MG63 (cell line): ENCODE data around the gene SLC39A11. TPM values are rescaled to one million over a fixed set of nuclear protein-coding genes. Genes with fewer than 3 reads are reported as not detected.
"Not testable (repeated sequence)": the region's sequence is repeated elsewhere in the genome, so short reads cannot be mapped to it uniquely, and the experiment has no call there.

Experiments
- DNase-seq: peaks from one replicate; pipeline ENCODE4 v3.0.0-alpha.2; 2020
- H3K27me3 ChIP-seq: fragments of 250-450 bp; sonication (Bioruptor Pico); 2 replicates; pipeline ENCODE4 v1.5.1; 2020; ENCODE audit warnings: mild to moderate bottlenecking, moderate library complexity
- H3K36me3 ChIP-seq: fragments of 250-450 bp; sonication (Bioruptor Pico); 2 replicates; pipeline ENCODE4 v1.5.1; 2020; ENCODE audit warnings: mild to moderate bottlenecking, moderate library complexity
- H3K4me3 ChIP-seq: fragments of 250-450 bp; sonication (Bioruptor Pico); 2 replicates; pipeline ENCODE4 v1.5.1; 2020; ENCODE audit warnings: mild to moderate bottlenecking, moderate library complexity
- H3K9me3 ChIP-seq: fragments of 250-450 bp; sonication (Bioruptor Pico); 2 replicates; pipeline ENCODE4 v1.5.1; 2020; ENCODE audit warnings: mild to moderate bottlenecking, moderate library complexity
- total RNA-seq: library from RNA; depleted of rRNA; stranded (reverse); fragments of >200 nt; shearing (Covaris generic); gene quantifications from 2 replicates; pipeline ENCODE4 v1.2.3, GENCODE V29; 2014; ENCODE audit warnings: low replicate concordance

The SLC39A11 gene
- total RNA-seq, 1 experiment from 2014 or later, result 13.7 TPM

- no peaks in the 10 kb centered on the region for H3K9me3 ChIP-seq
- H3K4me3 ChIP-seq, result no peak overlapping the region
- H3K36me3 ChIP-seq, result no peaks in the 10 kb centered on the region
- no peaks in the 10 kb centered on the region for H3K27me3 ChIP-seq
- DNase-seq, result no peak
Measured at GRCh38 chr17:72943826-72944689, 148.4 kb downstream of the SLC39A11 start.

DNA sequence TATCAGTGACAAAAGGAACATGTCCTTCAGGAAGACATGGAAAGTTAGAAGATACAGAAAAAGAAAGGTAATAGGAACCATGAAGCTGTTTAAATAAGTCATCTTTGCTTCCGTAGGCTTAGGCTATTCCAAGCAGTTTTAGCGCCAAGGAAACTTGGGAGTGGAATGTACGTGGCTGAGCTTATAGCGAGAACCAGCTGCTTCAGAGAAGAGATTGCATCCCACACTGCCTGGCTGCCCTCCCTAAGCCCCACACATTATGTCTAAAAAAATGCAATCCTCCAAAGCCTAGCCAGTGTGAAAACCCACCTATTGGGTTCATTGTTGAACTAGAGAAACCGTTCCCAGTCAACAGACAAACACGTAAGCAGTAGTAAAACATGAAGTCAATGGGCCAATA, 149.9 kb downstream of the SLC39A11 start:
- no peaks in the 10 kb centered on the region for H3K27me3 ChIP-seq
- no peaks in the 10 kb centered on the region for H3K36me3 ChIP-seq
- DNase-seq, result no peak
- H3K9me3 ChIP-seq, result no peaks in the 10 kb centered on the region
- no peak overlapping the region for H3K4me3 ChIP-seq

- no peak for DNase-seq
- no peak overlapping the region for H3K4me3 ChIP-seq
- no peaks in the 10 kb centered on the region for H3K27me3 ChIP-seq
- H3K9me3 ChIP-seq, result no peaks in the 10 kb centered on the region
- no peaks in the 10 kb centered on the region for H3K36me3 ChIP-seq
Measured at GRCh38 chr17:72940496-72940895, 152.0 kb downstream of the SLC39A11 start.

DNA sequence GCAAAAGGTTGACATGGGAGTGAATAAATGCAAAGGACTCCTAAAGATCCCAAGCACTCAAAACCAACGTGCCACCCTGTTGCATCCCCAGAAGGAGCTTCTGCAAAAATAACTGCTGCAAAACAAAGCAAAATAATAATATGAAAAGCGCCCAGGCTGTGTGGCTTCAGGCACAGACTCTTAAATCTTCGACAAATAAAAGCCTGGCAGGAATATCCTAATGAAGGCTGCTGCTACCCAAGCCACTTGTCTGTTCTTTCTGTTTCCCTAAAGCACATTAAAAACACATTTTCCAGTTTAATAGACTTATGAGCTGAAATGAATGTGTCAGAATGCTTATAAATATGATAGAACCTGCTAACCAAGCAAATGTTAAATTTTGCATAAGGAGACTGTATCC, 154.0 kb downstream of the SLC39A11 start:
- DNase-seq, result no peak
- Histone ChIP-seq H3K36me3 (no peaks in the 10 kb centered on the region), H3K27me3 (no peaks in the 10 kb centered on the region), H3K4me3 (no peak overlapping the region), H3K9me3 (no peaks in the 10 kb centered on the region)

- H3K36me3 ChIP-seq, result no peaks in the 10 kb centered on the region
- no peaks in the 10 kb centered on the region for H3K27me3 ChIP-seq
- no peak overlapping the region for H3K4me3 ChIP-seq
- DNase-seq, result no peak
- no peaks in the 10 kb centered on the region for H3K9me3 ChIP-seq
Measured at GRCh38 chr17:72937707-72938106, 154.8 kb downstream of the SLC39A11 start.

DNA sequence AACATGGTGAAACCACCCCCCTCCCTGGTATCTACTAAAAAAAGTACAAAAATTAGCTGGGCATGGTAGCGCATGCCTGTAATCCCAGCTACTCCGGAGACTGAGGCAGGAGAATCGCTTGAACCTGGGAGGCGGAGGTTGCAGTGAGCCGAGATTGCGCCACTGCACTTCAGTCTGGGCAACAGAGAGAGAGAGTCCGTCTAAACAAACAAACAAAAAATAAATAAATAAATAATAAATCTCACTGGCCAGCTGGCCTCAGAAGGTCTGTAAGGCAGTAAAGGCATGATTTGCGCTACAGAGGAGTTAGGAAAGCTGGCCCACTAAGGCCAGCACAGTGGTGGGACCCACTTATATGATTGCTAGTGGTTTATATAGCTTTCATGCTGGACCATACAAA, 155.2 kb downstream of the SLC39A11 start:
- H3K4me3 ChIP-seq, DNase-seq, H3K27me3 ChIP-seq, H3K36me3 ChIP-seq, H3K9me3 ChIP-seq: not testable (repeated sequence)

DNA sequence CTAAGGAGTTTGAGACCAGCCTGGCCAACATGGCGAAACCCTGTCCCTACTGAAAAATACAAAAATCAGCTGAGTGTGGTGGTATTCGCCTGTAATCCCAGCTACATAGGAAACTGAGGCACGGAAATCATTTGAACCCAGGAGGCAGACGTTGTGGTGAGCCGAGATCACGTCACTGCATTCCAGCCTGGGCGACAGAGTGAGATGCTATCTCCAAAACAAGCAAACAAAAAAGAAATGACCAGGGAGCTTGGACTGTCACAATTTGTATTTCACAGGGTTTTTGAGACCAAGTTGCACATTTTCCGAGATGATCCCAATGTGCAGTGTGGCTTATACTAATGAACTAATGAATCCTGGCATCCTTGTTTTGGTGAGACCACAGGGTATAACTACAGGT, 156.5 kb downstream of the SLC39A11 start:
- DNase-seq, result no peak
- no peaks in the 10 kb centered on the region for H3K27me3 ChIP-seq
- H3K9me3 ChIP-seq, result no peaks in the 10 kb centered on the region
- no peaks in the 10 kb centered on the region for H3K36me3 ChIP-seq
- no peak overlapping the region for H3K4me3 ChIP-seq

- DNase-seq, result no peak
- H3K36me3 ChIP-seq, result no peaks in the 10 kb centered on the region
- no peaks in the 10 kb centered on the region for H3K27me3 ChIP-seq
Measured at GRCh38 chr17:72934927-72935326, 157.6 kb downstream of the SLC39A11 start.

DNA sequence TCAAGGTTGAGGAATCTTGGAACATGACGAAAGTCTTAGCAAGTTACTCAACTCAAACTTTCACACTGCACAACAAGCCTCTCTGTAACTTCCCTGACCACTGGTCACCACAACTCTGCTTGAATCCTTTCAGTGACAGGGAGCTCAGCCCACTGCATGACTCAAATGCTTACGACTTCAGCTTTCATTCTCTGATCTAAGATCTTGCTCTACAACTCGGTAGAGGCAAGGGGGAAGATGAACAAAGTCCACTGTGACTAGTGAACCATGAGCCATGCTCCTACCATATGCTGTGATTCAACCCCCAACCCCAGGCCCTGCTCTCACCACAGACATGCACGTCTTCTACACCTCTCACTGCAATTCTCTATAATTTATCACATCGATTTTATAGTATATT, 160.9 kb downstream of the SLC39A11 start:
- no peaks in the 10 kb centered on the region for H3K27me3 ChIP-seq
- H3K4me3 ChIP-seq, result no peak overlapping the region
- no peaks in the 10 kb centered on the region for H3K9me3 ChIP-seq
- no peaks in the 10 kb centered on the region for H3K36me3 ChIP-seq
- DNase-seq, result no peak

More at GRCh38 chr17:72934927-72935326, 157.6 kb downstream of the SLC39A11 start:
- H3K9me3 ChIP-seq, result no peaks in the 10 kb centered on the region
- H3K4me3 ChIP-seq, result no peak overlapping the region

DNA sequence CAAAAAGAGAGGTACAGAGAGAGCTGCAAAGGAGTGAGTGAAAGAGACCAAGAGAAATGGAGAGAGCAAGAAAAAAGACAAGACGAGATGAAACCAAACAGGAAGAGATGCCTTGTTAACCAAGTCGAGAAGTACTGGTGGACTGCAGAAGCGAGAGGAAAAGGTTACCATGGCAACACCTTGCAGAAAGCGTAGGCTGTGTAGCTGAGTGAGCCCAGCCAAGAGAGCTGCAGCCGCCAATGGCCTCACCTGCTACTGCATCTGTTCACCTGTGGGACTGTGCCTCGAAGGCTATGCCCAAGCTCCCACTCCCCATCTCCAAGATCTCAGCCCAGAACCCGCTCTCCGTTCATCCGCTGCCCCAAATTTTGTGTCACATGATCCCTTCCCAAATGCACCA, 161.3 kb downstream of the SLC39A11 start:
- no peak for DNase-seq
- Histone ChIP-seq H3K9me3 (no peaks in the 10 kb centered on the region), H3K27me3 (no peaks in the 10 kb centered on the region), H3K4me3 (no peak overlapping the region), H3K36me3 (no peaks in the 10 kb centered on the region)

- no peak for DNase-seq
- Histone ChIP-seq H3K9me3 (no peaks in the 10 kb centered on the region), H3K36me3 (no peaks in the 10 kb centered on the region), H3K4me3 (no peak overlapping the region), H3K27me3 (no peaks in the 10 kb centered on the region)
Measured at GRCh38 chr17:72930031-72930430, 162.5 kb downstream of the SLC39A11 start.

DNA sequence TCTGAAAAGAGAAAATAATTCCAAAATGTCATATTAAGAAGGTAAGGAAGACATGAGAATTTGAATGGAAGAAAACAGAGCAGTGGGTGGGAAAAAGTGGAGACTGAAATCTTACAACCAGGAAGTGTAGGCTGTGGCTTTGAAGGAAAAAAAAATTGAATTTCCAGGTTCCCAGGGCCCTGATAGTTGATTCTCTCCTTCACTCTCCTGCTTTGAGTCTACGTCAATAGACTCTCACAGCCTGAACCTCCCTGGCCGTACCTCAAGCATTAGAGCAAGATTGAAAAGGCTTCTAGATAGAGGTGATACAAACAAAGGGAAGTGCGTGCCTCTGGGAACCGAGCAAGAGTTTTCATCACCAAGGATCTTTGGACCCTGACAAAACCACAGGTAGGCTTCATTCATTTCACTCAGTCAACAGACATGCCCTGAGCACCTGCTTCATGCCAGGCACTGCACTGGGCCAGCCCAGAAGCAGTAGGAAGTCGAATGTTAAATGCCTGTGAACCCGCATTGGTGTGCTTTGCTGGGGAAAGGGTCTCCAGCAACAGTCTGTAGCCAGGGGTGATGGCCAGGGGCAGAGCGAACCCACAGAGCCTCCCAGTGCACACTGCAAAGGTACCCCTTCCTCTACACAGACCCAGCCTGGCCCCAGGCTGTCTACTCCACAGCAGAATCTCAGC, 163.9 kb downstream of the SLC39A11 start:
- Histone ChIP-seq H3K27me3 (no peaks in the 10 kb centered on the region), H3K4me3 (no peak overlapping the region), H3K36me3 (no peaks in the 10 kb centered on the region), H3K9me3 (no peaks in the 10 kb centered on the region)
- no peak for DNase-seq

GRCh38 chr17:72927760-72928159, 164.7 kb downstream of the SLC39A11 start:
- Histone ChIP-seq H3K9me3 (no peaks in the 10 kb centered on the region), H3K27me3 (no peaks in the 10 kb centered on the region), H3K36me3 (no peaks in the 10 kb centered on the region), H3K4me3 (no peak overlapping the region)
- DNase-seq, result no peak

- H3K27me3 ChIP-seq, result no peaks in the 10 kb centered on the region
- no peaks in the 10 kb centered on the region for H3K9me3 ChIP-seq
- DNase-seq, result no peak
- H3K4me3 ChIP-seq, result no peak overlapping the region
- no peaks in the 10 kb centered on the region for H3K36me3 ChIP-seq
Measured at GRCh38 chr17:72927146-72927545, 165.3 kb downstream of the SLC39A11 start.

- DNase-seq, result no peak
- Histone ChIP-seq H3K27me3 (no peaks in the 10 kb centered on the region), H3K9me3 (no peaks in the 10 kb centered on the region), H3K36me3 (no peaks in the 10 kb centered on the region), H3K4me3 (no peak overlapping the region)
Measured at GRCh38 chr17:72926171-72926570, 166.3 kb downstream of the SLC39A11 start.

DNA sequence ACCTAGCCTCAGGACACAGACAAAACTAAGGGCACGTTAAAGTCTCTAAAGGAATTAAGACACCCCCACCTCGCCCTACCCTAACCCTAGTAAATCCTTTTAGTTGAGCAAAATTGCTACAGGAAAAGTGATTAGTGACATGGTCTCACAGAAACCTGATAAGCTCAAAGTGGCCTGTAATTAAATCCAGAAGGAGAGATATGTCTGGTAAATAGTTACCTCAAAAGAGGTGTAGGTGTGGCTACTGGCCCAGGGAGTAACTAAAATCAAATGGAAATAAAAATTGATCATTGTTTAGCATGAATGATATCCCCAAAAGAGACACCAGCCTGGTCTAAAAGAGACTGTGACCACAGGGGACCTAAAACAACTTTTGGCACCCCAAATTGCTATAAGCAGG, 168.3 kb downstream of the SLC39A11 start:
- no peaks in the 10 kb centered on the region for H3K9me3 ChIP-seq
- DNase-seq, result no peak
- no peaks in the 10 kb centered on the region for H3K27me3 ChIP-seq
- no peaks in the 10 kb centered on the region for H3K36me3 ChIP-seq
- no peak overlapping the region for H3K4me3 ChIP-seq

GRCh38 chr17:72922219-72922618, 170.3 kb downstream of the SLC39A11 start:
- DNase-seq, result no peak

More at GRCh38 chr17:72922219-72922618, 170.3 kb downstream of the SLC39A11 start:
- H3K36me3 ChIP-seq, result no peaks in the 10 kb centered on the region; the same call in 1 of the 2 replicates
- H3K27me3 ChIP-seq, result no peaks in the 10 kb centered on the region
- no peak overlapping the region for H3K4me3 ChIP-seq
- H3K9me3 ChIP-seq, result no peaks in the 10 kb centered on the region
